ENCODE results near the gene FA2H.
"Not testable (repeated sequence)": the region's sequence is repeated elsewhere in the genome, so short reads cannot be mapped to it uniquely, and the experiment has no call there.

The FA2H gene

GRCh38 chr16:74769586-74770190 lies 4.9 kb downstream of the FA2H start:
- no peak for DNase-seq

- DNase-seq, result no peak
Observed at GRCh38 chr16:74768239-74768638, 6.4 kb downstream of the FA2H start.

GRCh38 chr16:74767749-74768148 lies 6.9 kb downstream of the FA2H start:
- no peak for DNase-seq

DNA sequence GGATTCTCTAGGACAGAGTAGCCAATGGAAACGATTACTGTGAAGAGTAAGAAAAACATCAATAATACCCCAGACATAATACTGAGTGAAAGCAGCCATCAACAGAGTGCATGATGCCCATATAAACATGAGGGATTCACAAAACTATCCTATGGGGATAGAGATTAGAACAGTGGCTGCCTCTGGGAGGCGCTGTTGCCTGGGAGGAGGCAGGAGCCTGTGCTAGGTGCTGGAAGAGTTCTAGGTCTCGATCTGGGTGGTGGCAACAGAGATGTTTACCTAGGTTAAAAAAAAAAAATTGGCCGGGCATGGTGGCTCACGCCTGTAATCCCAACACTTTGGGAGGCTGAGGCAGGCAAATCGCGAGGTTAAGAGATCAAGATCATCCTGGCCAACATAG lies 7.9 kb downstream of the FA2H start:
- DNase-seq, result peak in 1 of 4 experiments; percentile 23

- not testable (repeated sequence) for DNase-seq
Observed at GRCh38 chr16:74764184-74764583, 10.4 kb downstream of the FA2H start.

GRCh38 chr16:74761665-74762064 lies 13.0 kb downstream of the FA2H start:
- DNase-seq, result no peak

DNA sequence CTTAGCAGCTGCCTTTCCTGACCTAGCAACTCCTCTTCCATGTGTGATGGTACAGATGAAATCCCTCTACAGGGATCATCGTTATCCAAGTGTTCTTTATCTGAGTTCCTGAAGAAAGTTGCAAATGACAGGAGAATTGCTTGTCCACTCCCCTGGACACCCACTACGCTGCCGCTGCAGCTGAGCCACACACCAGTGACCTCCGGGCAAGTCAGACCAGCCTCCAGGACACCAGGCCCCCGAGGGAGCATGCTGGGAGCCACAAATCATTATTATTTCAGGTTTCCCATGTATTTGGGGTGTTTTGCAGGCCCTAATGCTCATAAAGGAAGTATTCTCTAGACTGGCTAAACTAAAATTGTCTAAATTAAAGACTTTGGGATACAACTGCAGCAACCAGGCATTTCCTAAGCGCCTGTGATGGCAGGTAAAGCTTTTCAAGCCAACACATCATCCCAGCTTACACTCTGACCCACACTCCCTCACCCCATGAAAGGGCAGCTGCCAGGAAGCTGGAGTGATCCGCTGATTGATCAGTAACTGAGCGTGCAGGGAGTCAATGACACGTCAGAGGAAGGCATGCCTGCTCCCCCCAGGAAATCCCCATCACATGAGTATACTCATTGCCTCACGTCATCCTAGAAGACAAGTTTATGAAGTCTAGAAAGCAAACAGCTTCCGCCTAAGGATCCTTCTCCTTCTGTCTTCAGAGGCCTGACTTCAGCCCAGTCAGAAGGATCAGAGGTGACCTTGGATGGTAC lies 14.4 kb downstream of the FA2H start:
- peak in 3 of 4 experiments; percentile 15 to 52 (median 35) for DNase-seq

- DNase-seq, result no peak
Observed at GRCh38 chr16:74759564-74759963, 15.1 kb downstream of the FA2H start.

DNA sequence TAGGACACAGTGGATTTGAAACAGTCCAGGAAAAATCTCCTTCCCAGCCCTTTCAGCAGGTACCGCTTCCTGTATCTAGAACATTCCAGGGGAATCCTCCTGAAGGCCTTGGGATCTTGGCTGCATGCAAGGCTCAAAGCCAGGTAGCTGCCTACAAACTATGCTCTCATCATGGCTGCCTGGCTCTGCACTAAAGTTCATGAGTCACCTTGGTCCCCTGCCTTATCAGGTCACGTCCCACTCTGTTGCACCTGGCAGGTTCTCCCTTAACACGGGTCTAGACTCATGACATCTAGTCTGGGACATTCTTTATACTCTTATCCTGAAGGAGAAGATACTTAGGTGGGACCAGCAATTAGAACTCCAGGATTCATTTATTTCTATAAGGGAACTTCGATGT lies 15.8 kb downstream of the FA2H start:
- no peak for DNase-seq

- no peak for DNase-seq
Observed at GRCh38 chr16:74757349-74757748, 17.3 kb downstream of the FA2H start.

GRCh38 chr16:74756203-74756602 lies 18.4 kb downstream of the FA2H start:
- DNase-seq, result no peak

DNA sequence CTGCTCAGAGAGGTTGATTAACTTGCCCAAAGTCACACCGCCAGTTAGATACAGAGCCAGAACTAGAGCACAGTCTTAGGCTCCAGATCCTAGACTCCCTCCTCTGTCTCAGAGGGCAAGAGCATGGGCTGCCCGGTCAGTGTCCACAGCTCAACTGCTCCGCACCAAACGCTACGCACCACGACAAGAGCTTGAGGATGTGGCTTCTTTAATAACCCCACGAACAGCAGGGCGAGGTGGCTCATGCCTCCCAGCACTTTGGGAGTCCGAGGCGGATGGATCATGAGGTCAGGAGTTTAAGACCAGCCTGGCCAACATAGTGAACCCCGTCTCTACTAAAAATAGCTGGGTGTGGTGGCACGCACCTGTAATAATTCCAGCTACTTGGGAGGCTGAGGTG lies 21.4 kb downstream of the FA2H start:
- no peak for DNase-seq

- no peak for DNase-seq
Observed at GRCh38 chr16:74752756-74753155, 21.9 kb downstream of the FA2H start.

DNA sequence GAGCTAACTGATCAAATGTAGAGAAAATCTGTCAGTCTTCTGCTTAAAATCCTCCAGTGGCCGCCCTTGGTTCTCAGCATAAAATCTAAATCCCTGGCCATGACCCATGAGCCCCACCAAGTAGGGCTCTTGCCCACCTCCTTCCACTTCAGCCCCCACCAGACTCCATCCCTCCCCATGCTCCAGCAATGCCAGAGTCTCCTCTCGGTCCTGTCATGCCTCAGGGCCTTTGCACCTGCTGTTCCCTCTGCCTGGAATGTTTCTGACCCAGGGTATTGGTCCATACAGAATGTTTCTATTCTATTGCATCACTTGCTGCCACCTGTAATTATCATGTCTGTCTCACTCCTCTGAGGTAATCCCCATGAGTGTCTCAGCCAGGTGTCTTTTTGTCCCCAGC lies 22.4 kb downstream of the FA2H start:
- no peak for DNase-seq

DNA sequence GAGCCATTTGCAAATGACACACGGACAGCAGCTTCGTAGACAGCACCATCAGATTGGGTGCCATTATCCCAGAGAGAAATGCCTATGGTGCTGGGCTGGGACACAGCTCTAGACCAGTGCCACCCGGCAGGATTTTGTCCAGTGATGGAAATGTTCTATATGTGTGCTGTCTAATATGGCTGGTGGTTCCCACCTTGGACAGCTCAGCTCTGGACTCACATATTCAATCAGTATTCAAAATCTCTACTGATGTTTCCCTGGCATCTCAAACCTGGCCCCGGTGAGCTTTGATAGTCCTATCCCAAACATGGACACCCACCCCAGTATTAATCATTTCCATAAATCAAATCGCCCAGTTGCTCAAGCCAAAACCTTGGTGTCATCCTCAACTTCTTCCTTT lies 23.0 kb downstream of the FA2H start:
- DNase-seq, result no peak

- DNase-seq, result no peak
Observed at GRCh38 chr16:74749291-74750055, 25.1 kb downstream of the FA2H start.

GRCh38 chr16:74748616-74749026 lies 26.0 kb downstream of the FA2H start:
- DNase-seq, result no peak

DNA sequence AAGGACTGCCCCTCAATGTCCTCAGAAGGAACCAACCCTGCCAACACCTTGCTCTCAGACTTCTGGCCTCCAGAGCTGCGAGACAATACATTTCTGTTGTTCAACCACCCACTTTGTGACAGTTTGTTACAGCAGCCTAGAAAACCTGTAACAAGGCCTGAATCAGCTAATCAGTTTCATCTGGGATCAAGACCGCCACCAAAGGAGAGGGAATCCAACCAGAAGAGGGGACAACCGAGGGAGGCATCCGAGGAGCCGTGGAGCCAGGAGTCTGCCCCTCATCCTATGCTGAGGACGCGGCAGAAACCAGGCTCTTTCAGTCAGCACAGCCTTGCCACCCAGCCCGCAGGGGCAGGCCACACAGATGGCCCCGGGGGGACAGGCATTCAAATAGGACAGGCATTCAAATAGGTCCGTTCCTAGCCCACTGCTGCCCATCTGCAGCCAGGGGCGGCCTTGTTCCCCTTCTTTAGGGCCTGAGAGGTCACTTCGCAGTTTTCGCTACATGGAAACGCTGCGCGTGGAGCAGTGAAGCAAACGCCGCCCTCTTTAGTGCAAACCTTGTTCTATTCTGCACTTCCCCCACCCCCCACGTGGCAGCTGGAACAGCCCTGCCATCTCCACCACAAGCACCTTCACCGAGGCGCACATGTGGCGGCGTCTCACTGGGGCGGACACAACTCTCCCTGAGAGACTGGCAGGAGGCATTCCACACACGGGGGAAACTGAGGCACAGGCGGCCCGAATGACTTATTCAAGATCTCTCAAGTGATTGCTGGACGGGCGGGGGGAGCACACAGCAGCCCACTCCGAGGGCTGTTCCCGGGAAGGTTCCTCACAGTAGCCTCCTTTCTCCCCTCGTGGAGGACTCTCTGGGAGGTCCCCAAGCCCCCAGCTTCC lies 26.7 kb downstream of the FA2H start:
- no peak for DNase-seq

DNA sequence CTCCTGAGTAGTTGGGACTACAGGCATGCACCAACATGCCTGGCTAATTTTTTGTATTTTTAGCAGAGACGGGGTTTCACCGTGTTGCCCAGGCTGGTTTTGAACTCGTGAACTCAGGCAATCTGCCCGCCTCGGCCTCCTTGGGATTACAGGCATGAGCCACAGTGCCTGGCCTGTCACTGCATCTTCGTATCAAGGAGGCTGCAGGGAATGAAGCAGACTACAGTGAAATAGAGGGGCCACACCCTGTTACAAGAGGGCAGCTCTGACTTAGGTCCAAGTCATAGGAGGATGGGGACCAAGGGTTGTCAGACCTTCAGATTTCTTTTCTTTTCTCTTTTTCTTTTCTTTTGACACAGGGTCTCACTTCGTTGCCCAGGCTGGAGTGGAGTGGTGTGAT lies 28.7 kb downstream of the FA2H start:
- DNase-seq, result no peak

- DNase-seq, result no peak
Observed at GRCh38 chr16:74745109-74745615, 29.5 kb downstream of the FA2H start.

GRCh38 chr16:74744566-74744965 lies 30.1 kb downstream of the FA2H start:
- DNase-seq, result no peak

DNA sequence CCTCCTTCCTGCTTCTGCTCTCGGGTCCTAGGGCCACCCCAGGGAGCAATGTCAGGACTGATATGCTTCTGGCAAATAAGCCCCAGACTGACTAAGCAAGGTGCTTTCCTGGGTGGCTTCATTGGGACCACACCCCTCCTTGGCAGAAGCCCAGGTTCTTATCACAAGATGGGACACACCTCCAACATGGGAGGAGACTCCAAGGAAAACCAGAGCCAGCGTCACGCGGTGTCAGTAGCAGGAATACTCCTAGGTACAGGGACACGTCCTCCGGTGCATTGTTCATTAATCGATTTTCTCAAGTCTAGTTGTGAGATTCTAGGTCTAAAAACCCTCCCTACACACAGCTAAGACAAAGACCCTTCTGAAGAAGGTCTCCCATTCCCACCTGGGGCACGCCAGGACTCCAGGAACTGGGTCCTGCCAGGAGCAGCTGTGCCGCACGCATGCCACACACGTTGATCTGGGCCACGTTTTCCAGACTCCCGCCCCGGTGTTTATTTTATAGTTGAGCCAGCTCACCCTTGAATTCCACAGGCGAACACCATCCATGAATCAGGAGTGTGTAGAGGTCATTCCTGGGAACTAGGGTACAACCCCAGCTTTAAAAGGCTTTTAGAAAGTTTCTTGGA lies 30.8 kb downstream of the FA2H start:
- no peak for DNase-seq

Data from suppressor macrophage (primary cell).